ENCODE data around the gene TLR8. TPM values are rescaled to one million over a fixed set of nuclear protein-coding genes. Genes with fewer than 3 reads are reported as not detected.

The TLR8 gene
- total RNA-seq, 4 donors from 2014 or later: 0.47 to 6.7 (median 1.7) TPM

DNA sequence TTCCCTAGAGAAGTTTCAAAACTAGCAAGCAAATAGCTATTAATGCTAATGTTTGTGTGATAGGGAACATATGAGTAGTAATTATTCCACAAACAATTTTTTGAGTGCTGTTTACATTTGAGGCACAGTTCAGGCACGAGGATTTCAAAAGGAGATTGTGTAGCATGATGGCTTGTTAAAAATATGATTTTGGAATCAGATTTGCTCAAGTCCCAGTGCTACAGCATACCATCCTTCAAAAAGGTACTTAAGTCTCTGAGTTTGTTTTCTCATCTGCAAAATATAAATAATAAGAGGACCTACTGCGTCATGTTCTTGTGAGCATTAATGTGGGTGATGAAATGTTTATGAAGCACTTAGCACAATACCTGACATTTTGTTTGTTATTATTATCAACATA is 11.3 kb downstream of the TLR8 start:
- WGBS, 2 donors (ENCODE audit: low coverage in 1 of 2): 31 to 52% methylated on average over 2 of the region's 2 CpGs

DNA sequence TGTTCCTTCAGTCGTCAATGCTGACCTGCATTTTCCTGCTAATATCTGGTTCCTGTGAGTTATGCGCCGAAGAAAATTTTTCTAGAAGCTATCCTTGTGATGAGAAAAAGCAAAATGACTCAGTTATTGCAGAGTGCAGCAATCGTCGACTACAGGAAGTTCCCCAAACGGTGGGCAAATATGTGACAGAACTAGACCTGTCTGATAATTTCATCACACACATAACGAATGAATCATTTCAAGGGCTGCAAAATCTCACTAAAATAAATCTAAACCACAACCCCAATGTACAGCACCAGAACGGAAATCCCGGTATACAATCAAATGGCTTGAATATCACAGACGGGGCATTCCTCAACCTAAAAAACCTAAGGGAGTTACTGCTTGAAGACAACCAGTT is 12.6 kb downstream of the TLR8 start:
- Histone ChIP-seq H3K27ac (no peak overlapping the region), H3K9me3 (no peaks in the 10 kb centered on the region), H3K36me3 (no peaks in the 10 kb centered on the region), H3K4me3 (no peak overlapping the region), H3K4me1 (no peaks in the 10 kb centered on the region), H3K27me3 (no peaks in the 10 kb centered on the region)
- 40 to 79% methylated on average over 1 to 7 of the region's 10 CpGs for WGBS, 2 donors (ENCODE audit: low coverage in 1 of 2)
- TF ChIP-seq, protein P1, sequence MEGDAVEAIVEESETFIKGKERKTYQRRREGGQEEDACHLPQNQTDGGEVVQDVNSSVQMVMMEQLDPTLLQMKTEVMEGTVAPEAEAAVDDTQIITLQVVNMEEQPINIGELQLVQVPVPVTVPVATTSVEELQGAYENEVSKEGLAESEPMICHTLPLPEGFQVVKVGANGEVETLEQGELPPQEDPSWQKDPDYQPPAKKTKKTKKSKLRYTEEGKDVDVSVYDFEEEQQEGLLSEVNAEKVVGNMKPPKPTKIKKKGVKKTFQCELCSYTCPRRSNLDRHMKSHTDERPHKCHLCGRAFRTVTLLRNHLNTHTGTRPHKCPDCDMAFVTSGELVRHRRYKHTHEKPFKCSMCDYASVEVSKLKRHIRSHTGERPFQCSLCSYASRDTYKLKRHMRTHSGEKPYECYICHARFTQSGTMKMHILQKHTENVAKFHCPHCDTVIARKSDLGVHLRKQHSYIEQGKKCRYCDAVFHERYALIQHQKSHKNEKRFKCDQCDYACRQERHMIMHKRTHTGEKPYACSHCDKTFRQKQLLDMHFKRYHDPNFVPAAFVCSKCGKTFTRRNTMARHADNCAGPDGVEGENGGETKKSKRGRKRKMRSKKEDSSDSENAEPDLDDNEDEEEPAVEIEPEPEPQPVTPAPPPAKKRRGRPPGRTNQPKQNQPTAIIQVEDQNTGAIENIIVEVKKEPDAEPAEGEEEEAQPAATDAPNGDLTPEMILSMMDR (IDR thresholded peaks at IDR 0.05): no peak
- no peak for TF ChIP-seq POLR2AphosphoS5 (IDR thresholded peaks at IDR 0.05)
- TF ChIP-seq EP300 (IDR thresholded peaks at IDR 0.05): no peak
- no peak for TF ChIP-seq POLR2A (IDR thresholded peaks at IDR 0.05)
- no peak for ATAC-seq

More for the DNA sequence above, 11.3 kb downstream of the TLR8 start:
- no peaks in the 10 kb centered on the region for H3K4me1 ChIP-seq
- no peaks in the 10 kb centered on the region for H3K36me3 ChIP-seq
- TF ChIP-seq, protein P1 (IDR thresholded peaks at IDR 0.05): no peak
- TF ChIP-seq POLR2AphosphoS5 (IDR thresholded peaks at IDR 0.05) (no peak), EP300 (IDR thresholded peaks at IDR 0.05) (no peak), POLR2A (IDR thresholded peaks at IDR 0.05) (no peak)
- H3K27ac ChIP-seq: no peak overlapping the region
- ATAC-seq: no peak
- H3K27me3 ChIP-seq: no peaks in the 10 kb centered on the region
- no peaks in the 10 kb centered on the region for H3K9me3 ChIP-seq
- H3K4me3 ChIP-seq: no peak overlapping the region

DNA sequence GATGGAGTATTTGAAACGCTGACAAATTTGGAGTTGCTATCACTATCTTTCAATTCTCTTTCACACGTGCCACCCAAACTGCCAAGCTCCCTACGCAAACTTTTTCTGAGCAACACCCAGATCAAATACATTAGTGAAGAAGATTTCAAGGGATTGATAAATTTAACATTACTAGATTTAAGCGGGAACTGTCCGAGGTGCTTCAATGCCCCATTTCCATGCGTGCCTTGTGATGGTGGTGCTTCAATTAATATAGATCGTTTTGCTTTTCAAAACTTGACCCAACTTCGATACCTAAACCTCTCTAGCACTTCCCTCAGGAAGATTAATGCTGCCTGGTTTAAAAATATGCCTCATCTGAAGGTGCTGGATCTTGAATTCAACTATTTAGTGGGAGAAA is 13.2 kb downstream of the TLR8 start:
- H3K27me3 ChIP-seq: no peaks in the 10 kb centered on the region
- H3K4me3 ChIP-seq: no peak overlapping the region
- no peaks in the 10 kb centered on the region for H3K36me3 ChIP-seq
- TF ChIP-seq POLR2A (IDR thresholded peaks at IDR 0.05): no peak
- TF ChIP-seq POLR2AphosphoS5 (IDR thresholded peaks at IDR 0.05): no peak
- TF ChIP-seq EP300 (IDR thresholded peaks at IDR 0.05): no peak
- TF ChIP-seq, protein P1 (IDR thresholded peaks at IDR 0.05): no peak
- H3K27ac ChIP-seq: no peak overlapping the region
- H3K9me3 ChIP-seq: no peaks in the 10 kb centered on the region
- WGBS, 2 donors (ENCODE audit: low coverage in 1 of 2): 79 to 91% methylated on average over 6 to 8 of the region's 8 CpGs
- H3K4me1 ChIP-seq: no peaks in the 10 kb centered on the region
- no peak for ATAC-seq

DNA sequence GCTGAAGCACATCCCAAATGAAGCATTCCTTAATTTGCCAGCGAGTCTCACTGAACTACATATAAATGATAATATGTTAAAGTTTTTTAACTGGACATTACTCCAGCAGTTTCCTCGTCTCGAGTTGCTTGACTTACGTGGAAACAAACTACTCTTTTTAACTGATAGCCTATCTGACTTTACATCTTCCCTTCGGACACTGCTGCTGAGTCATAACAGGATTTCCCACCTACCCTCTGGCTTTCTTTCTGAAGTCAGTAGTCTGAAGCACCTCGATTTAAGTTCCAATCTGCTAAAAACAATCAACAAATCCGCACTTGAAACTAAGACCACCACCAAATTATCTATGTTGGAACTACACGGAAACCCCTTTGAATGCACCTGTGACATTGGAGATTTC is 14.6 kb downstream of the TLR8 start:
- no peak for TF ChIP-seq EP300 (IDR thresholded peaks at IDR 0.05)
- TF ChIP-seq, protein P1 (IDR thresholded peaks at IDR 0.05): no peak
- no peak for TF ChIP-seq POLR2A (IDR thresholded peaks at IDR 0.05)
- TF ChIP-seq POLR2AphosphoS5 (IDR thresholded peaks at IDR 0.05): no peak
- H3K27ac ChIP-seq: no peak overlapping the region
- WGBS, 2 donors (ENCODE audit: low coverage in 1 of 2): 78 to 90% methylated on average over 2 to 6 of the region's 8 CpGs

DNA sequence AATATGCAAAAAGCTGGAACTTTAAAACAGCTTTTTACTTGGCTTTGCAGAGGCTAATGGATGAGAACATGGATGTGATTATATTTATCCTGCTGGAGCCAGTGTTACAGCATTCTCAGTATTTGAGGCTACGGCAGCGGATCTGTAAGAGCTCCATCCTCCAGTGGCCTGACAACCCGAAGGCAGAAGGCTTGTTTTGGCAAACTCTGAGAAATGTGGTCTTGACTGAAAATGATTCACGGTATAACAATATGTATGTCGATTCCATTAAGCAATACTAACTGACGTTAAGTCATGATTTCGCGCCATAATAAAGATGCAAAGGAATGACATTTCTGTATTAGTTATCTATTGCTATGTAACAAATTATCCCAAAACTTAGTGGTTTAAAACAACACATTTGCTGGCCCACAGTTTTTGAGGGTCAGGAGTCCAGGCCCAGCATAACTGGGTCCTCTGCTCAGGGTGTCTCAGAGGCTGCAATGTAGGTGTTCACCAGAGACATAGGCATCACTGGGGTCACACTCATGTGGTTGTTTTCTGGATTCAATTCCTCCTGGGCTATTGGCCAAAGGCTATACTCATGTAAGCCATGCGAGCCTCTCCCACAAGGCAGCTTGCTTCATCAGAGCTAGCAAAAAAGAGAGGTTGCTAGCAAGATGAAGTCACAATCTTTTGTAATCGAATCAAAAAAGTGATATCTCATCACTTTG is 15.6 kb downstream of the TLR8 start:
- TF ChIP-seq, protein P1 (IDR thresholded peaks at IDR 0.05): no peak
- TF ChIP-seq EP300 (IDR thresholded peaks at IDR 0.05) (no peak), POLR2AphosphoS5 (IDR thresholded peaks at IDR 0.05) (no peak), POLR2A (IDR thresholded peaks at IDR 0.05) (no peak)
- H3K27ac ChIP-seq: no peak overlapping the region
- no peaks in the 10 kb centered on the region for H3K36me3 ChIP-seq
- ATAC-seq: no peak
- H3K4me3 ChIP-seq: no peak overlapping the region
- no peaks in the 10 kb centered on the region for H3K27me3 ChIP-seq
- H3K9me3 ChIP-seq: no peaks in the 10 kb centered on the region
- no peaks in the 10 kb centered on the region for H3K4me1 ChIP-seq
- WGBS, 2 donors (ENCODE audit: low coverage in 1 of 2): 91 to 92% methylated on average over 2 to 9 of the region's 10 CpGs

More for the DNA sequence above, 14.6 kb downstream of the TLR8 start:
- ATAC-seq: no peak
- Histone ChIP-seq H3K27me3 (no peaks in the 10 kb centered on the region), H3K4me3 (no peak overlapping the region), H3K9me3 (no peaks in the 10 kb centered on the region), H3K4me1 (no peaks in the 10 kb centered on the region), H3K36me3 (no peaks in the 10 kb centered on the region)

Measured in gastroesophageal sphincter (tissue), 4 donors.